H1 (cell line): ENCODE results near the gene BAZ2B.

ENCODE experiments used
- CBX5 ChIP-seq: fragments of 300-800, 300-1000 bp; sonication (generic); IDR thresholded peaks from 2 replicates; pipeline ENCODE4 v1.7.1; 2016; ENCODE audit warnings: antibody characterized with exemption, low read length, low read depth
- GTF2F1 ChIP-seq: IDR thresholded peaks from 2 replicates; pipeline ENCODE4 v1.6.1; 2012; ENCODE audit warnings: low read depth, low read length, improper control_type of control experiment, borderline replicate concordance
- SRF ChIP-seq: IDR thresholded peaks from 2 replicates; pipeline ENCODE4 v1.6.1; 2011; ENCODE audit warnings: mild to moderate bottlenecking, low read depth, low read length, moderate library complexity

DNA sequence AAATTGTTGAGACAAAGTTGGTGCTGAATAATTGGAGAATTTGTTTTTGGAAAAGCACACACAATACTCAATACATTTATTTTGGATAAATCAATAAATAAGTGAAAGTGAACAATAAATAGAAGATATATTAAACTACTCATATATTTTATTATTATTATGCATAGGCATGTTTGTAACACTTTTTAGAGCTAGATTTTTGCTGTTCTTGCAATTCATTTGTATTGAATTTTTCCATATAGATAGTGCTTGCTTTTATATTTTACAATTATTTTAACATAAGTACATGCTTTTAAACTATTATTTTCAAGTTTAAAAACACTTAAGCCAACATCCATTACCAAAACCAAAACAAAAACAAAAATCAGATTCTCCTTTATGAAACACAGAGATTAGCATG is 43.9 kb downstream of the BAZ2B start:
- TF ChIP-seq CBX5 (no peak), SRF (no peak), GTF2F1 (no peak)
